ENCODE measurements around the gene FADS2.
A peak's percentile ranks its signal among the peaks of the same experiment; 100 is the strongest.

Gene FADS2

DNA sequence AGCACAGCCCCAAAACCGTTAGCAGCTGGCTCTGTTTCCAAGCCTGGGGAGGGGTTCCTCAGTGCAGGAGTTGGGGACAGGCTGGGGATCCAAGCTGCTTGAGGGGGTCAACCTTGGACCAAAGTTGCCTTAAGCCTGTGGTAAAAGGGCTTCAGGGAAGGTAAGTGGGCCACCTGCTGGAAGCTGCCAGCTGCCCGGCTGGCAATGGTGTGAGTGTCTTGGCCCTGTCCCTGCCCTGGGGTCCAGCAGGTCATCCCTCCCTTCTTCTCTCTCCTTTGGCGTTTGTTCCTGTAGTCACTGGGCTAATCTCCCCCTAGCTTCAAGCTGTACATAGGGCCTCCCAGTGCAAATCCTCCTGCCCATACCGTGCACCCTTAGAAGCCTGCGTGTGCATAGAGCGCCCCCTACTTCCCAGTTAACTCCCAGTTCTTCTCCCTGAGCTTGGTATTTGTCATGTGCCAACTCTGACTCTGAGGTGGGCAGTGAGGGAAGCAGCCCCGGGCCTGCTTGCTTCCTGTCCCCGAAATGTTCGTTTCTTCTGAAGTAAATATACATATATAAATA is 40.1 kb upstream of the FADS2 start:
- Mint-ChIP-seq H3K4me1 (peaks cover 8% of the 10 kb centered on the region), H3K27ac (no peak overlapping the region), H3K4me3 (no peak overlapping the region), H3K27me3 (ENCODE audit: low read depth) (no peaks in the 10 kb centered on the region), H3K36me3 (ENCODE audit: low read depth) (peaks cover 37% of the 10 kb centered on the region), H3K9me3 (no peaks in the 10 kb centered on the region)
- TF ChIP-seq, protein P1, sequence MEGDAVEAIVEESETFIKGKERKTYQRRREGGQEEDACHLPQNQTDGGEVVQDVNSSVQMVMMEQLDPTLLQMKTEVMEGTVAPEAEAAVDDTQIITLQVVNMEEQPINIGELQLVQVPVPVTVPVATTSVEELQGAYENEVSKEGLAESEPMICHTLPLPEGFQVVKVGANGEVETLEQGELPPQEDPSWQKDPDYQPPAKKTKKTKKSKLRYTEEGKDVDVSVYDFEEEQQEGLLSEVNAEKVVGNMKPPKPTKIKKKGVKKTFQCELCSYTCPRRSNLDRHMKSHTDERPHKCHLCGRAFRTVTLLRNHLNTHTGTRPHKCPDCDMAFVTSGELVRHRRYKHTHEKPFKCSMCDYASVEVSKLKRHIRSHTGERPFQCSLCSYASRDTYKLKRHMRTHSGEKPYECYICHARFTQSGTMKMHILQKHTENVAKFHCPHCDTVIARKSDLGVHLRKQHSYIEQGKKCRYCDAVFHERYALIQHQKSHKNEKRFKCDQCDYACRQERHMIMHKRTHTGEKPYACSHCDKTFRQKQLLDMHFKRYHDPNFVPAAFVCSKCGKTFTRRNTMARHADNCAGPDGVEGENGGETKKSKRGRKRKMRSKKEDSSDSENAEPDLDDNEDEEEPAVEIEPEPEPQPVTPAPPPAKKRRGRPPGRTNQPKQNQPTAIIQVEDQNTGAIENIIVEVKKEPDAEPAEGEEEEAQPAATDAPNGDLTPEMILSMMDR (IDR thresholded peaks at IDR 0.05; ENCODE audit: unreplicated experiment in 3 of 3): peak; percentile 44 to 52 (median 50)

DNA sequence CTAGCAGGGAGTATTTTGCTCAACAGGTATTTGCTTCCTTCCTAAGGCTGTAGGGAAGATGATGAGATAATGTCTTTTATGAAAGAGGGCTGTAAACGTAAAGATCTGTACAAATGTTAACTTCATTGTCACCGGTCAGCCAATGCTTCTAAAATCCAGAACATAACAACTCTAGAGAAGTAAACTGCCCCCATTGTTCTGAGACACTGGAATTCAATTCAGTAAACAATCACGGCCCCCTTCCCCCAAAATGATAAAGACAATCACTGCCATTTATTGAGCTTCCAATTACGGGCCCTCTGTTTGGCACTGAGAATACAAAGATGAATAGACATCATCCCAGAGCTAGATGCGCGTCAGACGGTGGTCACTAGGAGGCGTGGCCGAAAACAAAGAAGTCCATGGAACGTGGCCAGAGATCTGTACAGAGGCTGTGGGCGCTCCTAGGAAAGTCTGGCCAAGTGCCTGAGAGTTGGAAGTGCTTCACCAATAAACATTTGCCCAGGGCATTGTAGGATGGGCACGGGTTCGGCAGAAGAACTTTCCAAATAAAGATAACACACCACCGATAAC is 36.3 kb upstream of the FADS2 start:
- peaks cover 15% of the 10 kb centered on the region for H3K4me1 Mint-ChIP-seq
- H3K27me3 Mint-ChIP-seq (ENCODE audit: low read depth): no peaks in the 10 kb centered on the region
- no peaks in the 10 kb centered on the region for H3K9me3 Mint-ChIP-seq
- TF ChIP-seq, protein P1 (IDR thresholded peaks at IDR 0.05; ENCODE audit: unreplicated experiment in 3 of 3): peak in 1 of 3 experiments; percentile 16
- H3K4me3 Mint-ChIP-seq: peak overlapping the region; percentile 92 to 96 (median 94)
- H3K36me3 Mint-ChIP-seq (ENCODE audit: low read depth): peaks cover 23% of the 10 kb centered on the region
- peak overlapping the region; percentile 97 to 99 (median 99) for H3K27ac Mint-ChIP-seq

DNA sequence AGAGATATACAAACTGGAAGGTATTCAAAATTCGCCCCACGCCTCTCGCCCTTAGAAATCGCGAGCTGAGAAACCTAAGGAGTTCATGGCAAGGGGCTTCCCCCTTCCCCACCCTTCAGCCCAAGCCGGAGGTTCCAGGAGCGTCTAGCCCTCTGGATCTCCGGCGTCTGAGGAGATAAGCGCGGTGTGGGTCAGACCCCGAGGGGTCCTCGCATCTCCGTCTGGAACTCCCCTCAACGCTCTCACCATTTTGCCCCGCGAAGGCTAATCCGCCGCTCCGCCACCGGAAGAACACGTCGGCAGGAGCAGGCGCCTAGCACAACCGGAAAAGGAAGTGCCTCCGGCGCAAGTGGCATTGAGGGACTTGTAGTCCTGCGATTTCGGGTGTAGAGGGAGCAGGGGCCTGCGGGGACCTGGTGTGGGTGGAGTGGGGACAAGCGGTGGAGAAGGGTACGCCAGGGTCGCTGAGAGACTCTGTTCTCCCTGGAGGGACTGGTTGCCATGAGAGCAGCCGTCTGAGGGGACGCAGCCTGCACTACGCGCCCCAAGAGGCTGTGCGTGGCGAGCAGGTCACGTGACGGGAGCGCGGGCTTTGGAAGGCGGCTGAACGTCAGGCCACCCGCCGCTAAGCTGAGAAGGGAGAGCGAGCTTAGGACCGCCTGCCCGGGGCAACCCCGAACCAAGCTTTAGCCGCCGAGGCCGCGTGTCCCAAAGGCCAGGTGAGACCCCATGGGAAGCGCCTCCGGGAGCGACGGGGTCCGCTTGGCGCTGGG is 35.6 kb upstream of the FADS2 start, which contains the start of the genes FEN1 and TMEM258:
FEN1 (plus strand) TSS at position 602 of the 773 bp plus-strand sequence. CDS start 2,451 bp downstream, outside the sequence.
TMEM258 (minus strand) TSS at position 290 of the 773 bp plus-strand sequence; CDS start at position 249, 41 bp downstream.
- H3K27ac Mint-ChIP-seq: peak within 1 kb of the TSS; percentile 97 to 99 (median 99)
- H3K4me1 Mint-ChIP-seq: peaks cover 21% of the 10 kb centered on the region
- peak within 1 kb of the TSS; percentile 92 to 96 (median 94) for H3K4me3 Mint-ChIP-seq
- H3K27me3 Mint-ChIP-seq (ENCODE audit: low read depth): no peaks in the 10 kb centered on the region
- no peaks in the 10 kb centered on the region for H3K9me3 Mint-ChIP-seq
- TF ChIP-seq, protein P1 (IDR thresholded peaks at IDR 0.05; ENCODE audit: unreplicated experiment in 3 of 3): no peak
- H3K36me3 Mint-ChIP-seq (ENCODE audit: low read depth): peaks cover 22% of the 10 kb centered on the region

DNA sequence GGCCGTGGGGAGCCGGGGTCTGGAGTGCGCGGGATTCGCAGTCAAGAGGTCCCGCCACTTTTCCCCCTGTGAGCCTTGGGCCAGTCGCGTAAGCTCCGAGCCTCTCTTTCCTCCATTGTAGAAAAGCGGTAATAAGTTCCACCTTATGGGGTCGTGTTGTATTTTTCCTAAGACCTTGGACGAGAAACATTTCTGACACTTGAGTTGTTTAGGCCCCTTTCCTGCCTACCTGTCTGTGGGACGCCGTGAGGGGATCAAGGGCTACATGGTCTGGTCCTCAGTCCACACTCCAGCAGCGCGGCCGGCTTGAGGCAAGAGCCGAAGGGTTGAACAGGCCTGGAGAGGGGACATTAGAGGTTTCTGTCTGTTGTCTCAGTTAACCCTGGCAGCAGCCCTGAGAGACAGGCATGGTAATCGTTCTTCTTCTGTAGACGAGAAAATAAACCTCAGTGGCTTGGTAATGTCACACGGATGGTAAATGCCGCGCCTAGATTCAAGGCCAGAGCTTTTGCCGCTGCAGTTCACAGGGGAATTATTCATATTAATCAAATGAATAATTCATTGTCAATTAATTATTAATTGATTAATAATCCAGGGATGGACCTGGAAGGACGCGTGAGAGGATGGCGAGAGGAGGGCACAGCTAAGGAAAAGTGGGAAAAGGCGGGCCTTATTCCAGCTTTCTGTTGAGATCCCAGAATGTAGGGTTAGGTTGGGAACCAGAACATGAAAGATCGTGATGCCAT is 34.8 kb upstream of the FADS2 start:
- TF ChIP-seq, protein P1 (IDR thresholded peaks at IDR 0.05; ENCODE audit: unreplicated experiment in 3 of 3): no peak
- H3K27ac Mint-ChIP-seq: peak overlapping the region; percentile 92 to 99 (median 97)
- H3K4me3 Mint-ChIP-seq: peak overlapping the region; percentile 92 to 96 (median 94)
- H3K36me3 Mint-ChIP-seq (ENCODE audit: low read depth): peaks cover 22% of the 10 kb centered on the region
- peaks cover 21% of the 10 kb centered on the region for H3K4me1 Mint-ChIP-seq
- no peaks in the 10 kb centered on the region for H3K27me3 Mint-ChIP-seq (ENCODE audit: low read depth)
- no peaks in the 10 kb centered on the region for H3K9me3 Mint-ChIP-seq

DNA sequence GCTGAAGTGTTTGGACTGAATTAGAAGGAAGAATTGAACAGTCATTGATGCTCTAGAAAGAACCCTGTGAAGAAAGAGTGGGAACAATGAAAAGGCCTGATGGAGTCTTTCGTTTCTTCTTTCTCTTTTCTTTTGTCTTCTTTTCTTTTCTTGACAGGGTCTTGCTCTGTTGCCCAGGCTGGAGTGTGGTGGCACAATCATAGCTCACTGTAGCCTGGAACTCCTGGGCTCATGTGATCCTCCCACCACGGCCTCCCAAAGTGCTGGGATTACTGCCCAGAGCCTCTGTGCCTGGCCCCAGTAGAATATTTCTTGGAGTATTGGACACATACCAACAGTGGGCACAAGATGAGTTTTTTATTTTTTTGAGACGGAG is 34.3 kb upstream of the FADS2 start:
- Mint-ChIP-seq H3K4me3 (peak overlapping the region; percentile 92 to 96 (median 94)), H3K36me3 (ENCODE audit: low read depth) (peaks cover 17% of the 10 kb centered on the region), H3K9me3 (no peaks in the 10 kb centered on the region), H3K4me1 (peaks cover 21% of the 10 kb centered on the region), H3K27ac (peak overlapping the region in 2 of 3 experiments; percentile 92 to 99), H3K27me3 (ENCODE audit: low read depth) (no peaks in the 10 kb centered on the region)
- TF ChIP-seq, protein P1 (IDR thresholded peaks at IDR 0.05; ENCODE audit: unreplicated experiment in 3 of 3): no peak

All from nephron (organoid).